ENCODE measurements around the gene EIF3B.
"Not testable (repeated sequence)": the region's sequence is repeated elsewhere in the genome, so short reads cannot be mapped to it uniquely, and the experiment has no call there.

Gene EIF3B

GRCh38 chr7:2403718-2404648 is 49.4 kb downstream of the EIF3B start:
- DNase-seq, result no peak

- DNase-seq, result no peak
These were observed 50.1 kb downstream of the EIF3B start for GRCh38 chr7:2404714-2405119.

DNA sequence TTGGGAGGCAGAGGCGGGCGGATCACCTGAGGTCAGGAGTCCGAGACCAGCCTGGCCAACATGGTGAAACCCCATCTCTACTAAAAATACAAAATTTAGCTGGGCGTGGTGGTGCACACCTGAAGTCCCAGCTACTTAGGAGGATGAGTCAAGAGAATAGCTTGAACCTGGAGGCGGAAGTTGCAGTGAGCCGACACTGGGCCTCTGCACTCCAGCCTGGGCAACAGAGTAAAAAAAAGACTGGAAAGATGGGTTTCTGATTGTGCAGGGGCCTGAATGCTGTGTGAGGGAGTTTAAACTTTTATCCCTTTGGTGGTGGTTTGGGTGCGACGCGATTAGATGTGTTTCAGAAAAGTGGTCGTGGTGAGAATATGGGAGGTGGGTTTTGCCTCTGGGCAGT is 50.6 kb downstream of the EIF3B start:
- DNase-seq, result no peak

DNA sequence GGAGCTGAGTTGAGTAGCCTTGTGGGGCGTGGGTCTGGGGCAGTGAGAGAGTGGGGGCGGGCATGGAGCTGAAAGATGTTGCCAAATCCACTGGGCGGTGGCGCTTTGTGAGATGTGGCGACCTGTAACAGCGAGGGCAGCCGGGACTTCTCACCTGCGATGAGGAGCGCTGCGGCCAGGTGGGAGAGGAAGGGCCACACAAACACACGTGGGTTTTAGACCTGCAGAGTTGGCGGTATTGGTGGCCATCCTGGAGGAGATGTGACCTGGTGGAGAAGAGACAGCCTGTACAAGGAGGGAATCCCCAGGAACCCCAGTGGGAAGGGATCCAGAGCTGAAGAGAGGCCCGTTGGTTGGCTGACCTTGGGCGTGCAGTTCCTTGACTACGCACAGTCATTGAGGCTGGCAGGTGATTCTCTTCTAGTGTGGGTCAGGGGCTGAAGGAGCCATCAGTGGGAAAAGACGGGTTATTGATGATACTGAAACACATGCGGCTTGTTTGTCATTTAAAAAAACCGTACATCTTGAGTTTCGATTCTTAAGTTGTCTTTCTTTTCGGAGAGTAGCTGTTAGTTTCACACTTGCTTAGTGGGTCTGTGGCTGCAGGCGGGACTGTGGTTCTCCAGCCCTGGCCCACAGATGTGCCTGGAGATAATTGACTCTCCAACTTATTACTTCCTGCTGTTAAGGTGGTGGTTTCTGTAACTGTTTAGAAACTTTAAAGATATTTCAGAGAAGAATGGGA is 51.1 kb downstream of the EIF3B start:
- no peak for DNase-seq

DNA sequence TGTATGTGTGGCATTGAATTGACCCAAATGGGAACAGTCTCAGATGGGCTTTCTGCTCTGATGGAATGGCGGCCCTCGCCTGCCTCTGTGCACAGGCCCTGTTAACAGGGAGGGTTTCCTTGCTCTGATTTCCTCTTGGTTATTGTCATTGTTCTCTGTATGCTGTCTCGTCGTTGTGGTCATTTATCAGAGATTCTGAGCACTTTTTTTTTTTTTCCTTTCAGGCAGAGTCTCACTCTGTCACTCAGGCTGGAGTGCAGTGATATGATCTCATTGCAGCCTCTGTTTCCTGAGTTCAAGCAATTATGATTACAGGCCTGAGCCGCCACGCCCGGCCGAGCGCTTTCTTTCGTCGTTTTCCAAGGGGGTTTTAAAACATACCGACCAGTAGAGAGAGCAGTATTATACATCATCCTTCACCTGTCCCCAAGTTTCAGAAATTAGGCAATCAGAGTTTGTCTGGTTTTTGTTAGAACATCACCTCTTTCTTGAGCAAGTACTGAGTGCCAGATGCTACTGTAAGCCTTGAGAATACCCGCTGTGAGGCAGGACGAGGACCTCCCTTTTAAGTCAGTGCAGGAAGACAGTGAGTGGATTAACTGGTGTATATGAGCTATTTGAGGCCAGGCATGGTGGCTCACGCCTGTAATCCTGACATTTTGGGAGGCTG is 55.3 kb downstream of the EIF3B start:
- no peak for DNase-seq

DNA sequence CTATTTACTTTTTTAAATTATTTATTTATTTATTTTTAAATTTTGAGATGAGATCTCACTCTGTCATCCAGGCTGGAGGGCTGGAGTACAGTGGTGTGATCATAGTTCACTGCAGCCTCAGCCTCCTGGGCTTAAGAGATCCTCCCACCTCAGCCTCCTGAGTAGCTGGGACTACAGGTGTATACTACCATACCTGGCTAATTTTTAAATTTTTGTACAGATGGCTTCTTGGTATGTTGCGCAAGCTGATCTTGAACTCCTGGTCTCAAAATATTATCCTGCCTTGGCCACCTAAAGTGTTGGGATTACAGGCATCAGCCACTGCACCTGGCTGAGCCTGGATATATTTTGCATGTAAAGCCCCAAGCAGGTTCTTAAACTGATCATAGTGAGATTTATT is 56.4 kb downstream of the EIF3B start:
- DNase-seq, result no peak

DNA sequence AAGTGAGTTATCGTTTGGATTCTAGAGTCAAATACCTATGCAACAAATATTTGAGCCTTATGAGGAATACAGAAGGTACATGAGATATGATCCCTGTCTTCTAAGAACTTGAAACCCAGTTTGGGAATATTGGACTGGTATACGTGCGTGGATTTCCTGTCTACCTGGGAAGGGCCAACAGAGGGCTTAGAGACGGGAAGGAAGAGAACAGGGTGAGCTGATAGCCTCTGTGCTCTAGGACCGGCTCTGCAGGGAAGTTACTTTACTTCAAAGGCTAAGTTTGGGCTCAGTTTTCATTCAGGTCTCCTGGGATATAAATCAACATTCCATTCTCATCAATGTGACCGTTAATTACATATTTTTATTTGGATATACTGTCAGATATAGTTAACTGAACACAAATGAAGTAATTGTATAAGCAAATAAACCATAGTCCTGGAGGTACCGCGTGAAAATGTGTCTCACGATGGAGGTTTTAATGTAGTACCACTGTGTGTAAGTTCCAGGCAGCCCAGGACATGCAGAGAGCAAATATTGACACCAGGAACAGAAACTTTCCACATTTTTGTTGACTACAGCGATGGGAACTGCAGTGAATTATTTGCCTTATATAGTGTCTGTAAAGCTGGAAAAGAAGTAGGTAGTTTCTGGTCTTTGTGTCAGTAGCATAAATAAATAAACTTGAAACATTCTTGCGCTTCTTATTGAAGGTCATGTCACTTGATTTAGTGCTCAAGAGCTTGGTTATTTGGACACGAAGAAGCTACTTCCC is 57.4 kb downstream of the EIF3B start:
- DNase-seq, result no peak

DNA sequence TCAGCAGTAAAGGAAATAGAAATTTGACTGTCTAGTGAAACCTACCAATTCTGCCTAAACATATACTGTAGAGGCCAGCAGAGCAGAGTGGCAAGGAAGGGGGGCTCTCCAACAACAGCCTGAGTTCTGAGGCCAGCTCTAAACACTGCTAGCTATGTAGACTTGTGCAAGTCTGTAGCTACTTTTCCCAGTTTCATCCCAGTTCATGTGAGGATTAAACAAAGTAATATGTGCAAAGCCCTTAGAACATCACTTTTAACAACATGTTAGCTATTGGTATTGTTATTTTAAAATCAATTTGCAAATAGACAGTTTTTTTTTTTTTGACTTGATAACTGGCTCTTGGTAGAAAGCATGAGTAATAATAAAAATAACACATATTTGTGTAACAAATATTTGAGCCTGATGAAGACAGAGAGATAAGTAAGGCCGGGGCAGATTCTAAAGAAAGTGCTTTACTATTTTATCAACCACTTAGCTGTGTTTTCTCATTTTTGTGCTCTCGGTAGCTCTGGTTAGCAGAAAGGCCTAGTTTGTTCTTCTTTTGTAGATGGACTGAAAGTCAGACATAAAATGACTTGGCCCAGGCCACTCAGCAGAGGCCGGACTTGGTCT is 58.1 kb downstream of the EIF3B start:
- DNase-seq, result no peak

- no peak for DNase-seq
These were observed 61.4 kb downstream of the EIF3B start for GRCh38 chr7:2416063-2416462.

GRCh38 chr7:2416650-2417049 is 62.0 kb downstream of the EIF3B start:
- DNase-seq, result no peak

- DNase-seq, result not testable (repeated sequence)
These were observed 62.6 kb downstream of the EIF3B start for GRCh38 chr7:2417178-2417577.

DNA sequence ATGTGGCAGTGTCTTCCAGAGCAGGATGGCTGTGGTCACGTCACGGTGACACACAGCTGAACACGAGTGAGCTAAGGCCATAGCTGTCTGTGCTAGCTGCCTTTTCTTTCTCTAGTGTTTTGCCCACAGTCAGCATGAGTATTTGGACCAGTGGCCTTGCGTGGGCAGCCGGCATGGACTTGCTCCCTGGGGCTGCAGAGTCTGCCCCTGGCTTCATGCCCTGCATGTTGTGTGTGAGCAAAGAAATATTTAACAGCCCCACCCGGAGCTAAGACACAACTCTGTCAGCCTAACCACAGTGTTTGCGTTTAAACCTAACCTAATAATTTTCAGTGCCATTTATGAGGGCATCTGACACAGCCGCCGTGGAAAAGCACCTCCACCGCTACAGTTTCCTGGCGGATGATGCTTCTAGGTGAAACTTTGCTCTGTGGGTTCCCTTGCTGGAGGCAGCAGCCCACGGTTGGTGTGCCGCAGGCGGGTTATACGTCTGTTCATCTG is 63.4 kb downstream of the EIF3B start:
- no peak for DNase-seq

GRCh38 chr7:2420216-2420933 is 65.7 kb downstream of the EIF3B start:
- DNase-seq, result no peak

- DNase-seq, result no peak
These were observed 67.3 kb downstream of the EIF3B start for GRCh38 chr7:2421943-2422310.

GRCh38 chr7:2425749-2426148 is 71.1 kb downstream of the EIF3B start:
- DNase-seq, result no peak

All from NCI-H774 (cell line).